GM12872 (cell line): Measurements from ENCODE around the gene KCNK10.

Source experiments
- CTCF ChIP-seq: IDR thresholded peaks from 3 replicates; pipeline ENCODE4 v1.5.1; 2011; ENCODE audit warnings: low read depth, mild to moderate bottlenecking, low read length, moderate library complexity; ENCODE audit not compliant: insufficient read depth

Gene KCNK10

DNA sequence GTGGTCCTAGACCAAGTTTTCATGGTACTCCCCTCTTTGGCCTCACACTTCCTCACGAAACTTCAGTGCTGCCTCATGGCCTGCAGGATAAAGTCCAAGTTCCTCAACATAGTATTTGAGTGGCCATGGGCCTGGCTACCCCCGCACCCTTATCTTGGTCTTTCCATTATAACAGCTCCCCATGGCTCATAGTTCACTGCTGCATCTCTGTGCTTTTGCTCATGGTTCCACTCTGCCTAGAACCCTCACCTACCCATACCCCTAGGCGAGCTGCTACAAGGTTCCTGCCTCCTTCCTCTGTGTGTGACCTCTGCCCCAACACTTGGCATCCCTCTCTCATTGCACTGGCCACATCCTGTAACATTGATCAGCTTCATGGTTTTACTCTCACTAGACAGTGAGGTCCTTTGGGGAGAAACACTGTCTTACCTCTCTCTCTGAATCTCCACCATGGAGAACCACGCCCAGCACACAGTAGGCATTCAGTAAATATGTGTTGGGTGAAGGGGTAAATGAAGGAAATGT, 159.3 kb downstream of the KCNK10 start:
- TF ChIP-seq CTCF, result no peak

GRCh38 chr14:88156127-88156526, 166.9 kb downstream of the KCNK10 start:
- no peak for TF ChIP-seq CTCF

- TF ChIP-seq CTCF, result no peak
Measured at GRCh38 chr14:88154926-88155325, 168.1 kb downstream of the KCNK10 start.

GRCh38 chr14:88154321-88154720, 168.7 kb downstream of the KCNK10 start:
- TF ChIP-seq CTCF, result no peak

DNA sequence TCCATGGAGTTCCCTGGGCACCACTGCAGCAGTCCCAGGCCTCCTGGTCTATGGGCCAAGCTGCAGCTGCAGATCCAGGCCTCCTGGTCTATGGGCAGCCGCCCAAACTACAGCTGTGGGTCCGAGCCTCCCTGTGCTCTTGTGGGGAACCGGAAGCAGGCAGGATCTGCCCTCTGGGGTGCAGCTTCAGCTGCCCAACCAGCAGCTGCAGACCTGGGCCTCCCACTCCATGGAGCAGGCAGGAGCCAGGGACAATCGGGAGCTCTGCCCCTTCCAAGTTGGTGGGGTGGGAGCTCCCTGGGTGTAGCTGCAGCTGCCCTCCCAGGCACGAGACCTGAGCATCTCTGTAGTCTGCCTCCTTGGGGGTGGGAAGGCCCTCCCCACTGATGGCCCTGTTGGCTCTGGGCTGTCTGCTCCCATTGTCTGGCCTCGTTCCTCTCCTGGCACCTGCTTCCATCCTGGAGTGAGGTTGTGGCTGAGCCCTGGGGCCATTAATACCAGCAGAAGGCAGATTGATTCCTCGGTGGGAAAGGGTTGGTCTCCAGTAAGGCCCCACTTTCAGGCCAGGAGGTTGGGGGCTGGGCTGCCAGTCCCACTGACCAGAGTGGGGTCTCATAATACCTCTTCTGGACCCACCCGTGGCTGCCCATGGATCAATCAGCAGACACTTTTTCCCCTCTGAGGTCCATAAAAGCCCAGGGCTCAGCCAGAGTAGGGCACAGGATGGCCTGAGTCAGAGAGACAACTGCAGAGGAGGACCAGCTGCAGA, 176.0 kb downstream of the KCNK10 start:
- TF ChIP-seq CTCF, result no peak

DNA sequence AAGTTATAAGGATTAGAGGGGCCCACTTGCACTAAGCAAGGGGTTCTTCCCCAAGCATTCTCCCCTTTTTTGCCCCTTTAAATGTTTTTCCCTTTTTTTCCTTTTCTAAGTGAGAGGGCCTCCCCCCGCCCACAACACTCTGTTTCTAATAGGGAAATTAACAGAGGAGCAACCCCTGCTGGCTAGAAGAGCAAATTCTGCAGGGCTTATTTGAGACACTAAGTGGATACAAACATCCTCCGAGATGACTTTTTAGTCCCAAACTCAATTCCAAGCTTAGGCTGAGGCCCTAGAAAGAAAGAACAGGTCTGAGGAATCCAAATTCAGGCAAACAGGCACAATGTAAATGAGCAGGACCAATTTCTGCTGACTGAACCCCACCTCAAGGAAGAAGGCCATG, 179.3 kb downstream of the KCNK10 start:
- TF ChIP-seq CTCF, result no peak

GRCh38 chr14:88142997-88143396, 180.1 kb downstream of the KCNK10 start:
- no peak for TF ChIP-seq CTCF
